SK-N-SH treated with all-trans-retinoic acid at 6 μM for 48 hours (cell line): ENCODE measurements around the gene IFI44L.

Experiments used
- BACH2 ChIP-seq: fragments of 250-450 bp; sonication (Bioruptor Pico); IDR thresholded peaks from 2 replicates; pipeline ENCODE4 v1.9.0; 2021; ENCODE audit warnings: mild to moderate bottlenecking, borderline replicate concordance
- ISL1 ChIP-seq: fragments of 250-450 bp; sonication (Bioruptor Pico); IDR thresholded peaks from 2 replicates; pipeline ENCODE4 v2.1.2; 2022; ENCODE audit warnings: mild to moderate bottlenecking, moderate library complexity
- POU6F1 ChIP-seq: fragments of 250-450 bp; sonication (Bioruptor Pico); IDR thresholded peaks from 2 replicates; pipeline ENCODE4 v1.8.0; 2021; ENCODE audit warnings: low read depth, mild to moderate bottlenecking, moderate library complexity, borderline replicate concordance
- RARB ChIP-seq: fragments of 250-450 bp; sonication (Bioruptor Pico); IDR thresholded peaks from 2 replicates; pipeline ENCODE4 v1.8.0; 2021; ENCODE audit warnings: mild to moderate bottlenecking, moderate library complexity
- ZC3H10 ChIP-seq: fragments of 250-450 bp; sonication (Bioruptor Pico); IDR thresholded peaks from 2 replicates; pipeline ENCODE4 v1.5.1; 2021; ENCODE audit warnings: mild to moderate bottlenecking, moderate library complexity
- ZFP30 ChIP-seq: fragments of 450-650 bp; formaldehyde crosslinking; IDR thresholded peaks from 2 replicates; pipeline ENCODE4 v1.5.0; 2022; ENCODE audit warnings: mild to moderate bottlenecking, moderate library complexity
- TF ChIP-seq, protein P1 (sequence below): fragments of 250-450 bp; sonication (Bioruptor Pico); IDR thresholded peaks from 2 replicates; pipeline ENCODE4 v1.8.0; 2020; ENCODE audit warnings: mild to moderate bottlenecking, moderate library complexity, borderline replicate concordance

DNA sequence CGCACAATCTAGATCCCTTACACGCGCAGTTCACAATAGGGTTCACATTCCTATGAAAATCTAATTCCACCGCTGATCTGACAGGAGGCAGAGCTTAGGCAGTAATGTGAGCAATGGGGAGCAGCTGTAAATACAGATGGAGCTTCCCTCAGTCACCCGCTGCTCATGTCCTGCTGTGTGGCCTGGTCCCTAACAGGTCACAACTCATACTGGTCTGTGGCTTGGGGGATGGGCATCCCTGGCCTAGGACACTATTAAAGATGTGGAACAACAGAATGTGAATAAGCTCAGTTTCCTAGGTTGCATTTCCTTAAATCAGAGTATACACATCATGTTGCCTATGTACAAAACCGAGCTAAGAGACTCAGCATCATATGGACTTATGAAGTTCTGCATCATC is 45.6 kb downstream of the IFI44L start:
- TF ChIP-seq, protein P1, sequence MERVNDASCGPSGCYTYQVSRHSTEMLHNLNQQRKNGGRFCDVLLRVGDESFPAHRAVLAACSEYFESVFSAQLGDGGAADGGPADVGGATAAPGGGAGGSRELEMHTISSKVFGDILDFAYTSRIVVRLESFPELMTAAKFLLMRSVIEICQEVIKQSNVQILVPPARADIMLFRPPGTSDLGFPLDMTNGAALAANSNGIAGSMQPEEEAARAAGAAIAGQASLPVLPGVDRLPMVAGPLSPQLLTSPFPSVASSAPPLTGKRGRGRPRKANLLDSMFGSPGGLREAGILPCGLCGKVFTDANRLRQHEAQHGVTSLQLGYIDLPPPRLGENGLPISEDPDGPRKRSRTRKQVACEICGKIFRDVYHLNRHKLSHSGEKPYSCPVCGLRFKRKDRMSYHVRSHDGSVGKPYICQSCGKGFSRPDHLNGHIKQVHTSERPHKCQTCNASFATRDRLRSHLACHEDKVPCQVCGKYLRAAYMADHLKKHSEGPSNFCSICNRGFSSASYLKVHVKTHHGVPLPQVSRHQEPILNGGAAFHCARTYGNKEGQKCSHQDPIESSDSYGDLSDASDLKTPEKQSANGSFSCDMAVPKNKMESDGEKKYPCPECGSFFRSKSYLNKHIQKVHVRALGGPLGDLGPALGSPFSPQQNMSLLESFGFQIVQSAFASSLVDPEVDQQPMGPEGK (CRISPR knock-in tag) = no peak
- TF ChIP-seq POU6F1 (CRISPR knock-in tag) (no peak), RARB (no peak), ISL1 (CRISPR knock-in tag) (no peak), BACH2 (CRISPR knock-in tag) (no peak), ZFP30 (CRISPR knock-in tag) (no peak), ZC3H10 (CRISPR knock-in tag) (no peak)
